ENCODE data around the gene AQP3. TPM values are rescaled to one million over a fixed set of nuclear protein-coding genes. Genes with fewer than 3 reads are reported as not detected.

AQP3 gene
- total and polyA plus RNA-seq, 2 of the 13 experiments (the other 11 are each of a cell fraction or from before 2014, with no cell fraction given), result 1.4 to 5.5 TPM

GRCh38 chr9:33431420-33431819, 16.0 kb downstream of the AQP3 start:
- POLR2A ChIA-PET, result no interaction called here
- no peak for FAIRE-seq

GRCh38 chr9:33430942-33431341, 16.5 kb downstream of the AQP3 start:
- Histone ChIP-seq H2AFZ (ENCODE audit: low read length) (no peak overlapping the region), H3K27me3 (ENCODE audit: control insufficient read depth in 1 of 2, insufficient read depth in 2 of 2, low read length in 2 of 2) (peaks cover 5 to 36% of the 10 kb centered on the region in 2 experiments; a peak in 4 of 5 replicates), H3K9ac (ENCODE audit: insufficient read depth, low read depth, low read length) (no peak overlapping the region), H3K9me3 (ENCODE audit: low read length) (no peaks in the 10 kb centered on the region), H3K27ac (ENCODE audit: extremely low read length, insufficient read depth, low read length) (no peak overlapping the region), H3K36me3 (replicated peaks in 1 of 2; ENCODE audit: control insufficient read depth in 1 of 2, insufficient read depth in 2 of 2, low read length in 2 of 2) (no peaks in the 10 kb centered on the region), H3K4me2 (ENCODE audit: low read depth, low read length) (no peak overlapping the region), H3K79me2 (ENCODE audit: insufficient read depth, low read length) (no peaks in the 10 kb centered on the region), H3K4me3 (replicated peaks in 1 of 3; ENCODE audit: insufficient read depth in 1 of 3, low read depth in 2 of 3, low read length in 3 of 3) (no peak overlapping the region), H3K4me1 (ENCODE audit: insufficient read depth, low read length) (peaks cover 38% of the 10 kb centered on the region), H4K20me1 (ENCODE audit: insufficient read depth, low read length) (no peaks in the 10 kb centered on the region)
- 0 out of 3 replicates have a peak, but pooled peaks have one; percentile 11 for ATAC-seq
- 0 out of 2 replicates have a peak, but pooled peaks have one; percentile 25 for TF ChIP-seq NFE2 (CRISPR knock-in tag; IDR thresholded peaks at IDR 0.05)
- TF ChIP-seq GTF2F1 (IDR thresholded peaks at IDR 0.05; ENCODE audit: low read length), result no peak
- TF ChIP-seq NFATC3 (CRISPR knock-in tag; IDR thresholded peaks at IDR 0.05), result no peak
- peak; percentile 41; the same call in 1 of the 2 replicates for TF ChIP-seq NFE2L2 (IDR thresholded peaks at IDR 0.05; ENCODE audit: low read length)
- BruUV-seq (replicated peaks), result no TSS peak
- in situ Hi-C loops (cut with HindIII; ENCODE audit: extremely low pct_ligation_motif_present, low pct_unique_long_range_greater_than_20kb), result no loop called here
- POLR2A ChIA-PET, result interaction anchor here (1.3 kb wide), 1 partner anchor 17 kb away, joined by 3 read pairs; no protein-coding TSS in a partner anchor
- DNase-seq (ENCODE audit: low spot score), result no peak
- CTCF ChIA-PET (ENCODE audit: low intra/inter-chr PET ratio, low total read pairs), result no interaction called here
- WGBS (ENCODE audit: low lambda C conversion rate), result 14% methylated on average over 1 of the region's 1 CpG
- FAIRE-seq, result no peak
- intact Hi-C loops (cut with micrococcal nuclease; ENCODE audit: unreplicated experiment), result no loop called here

More at GRCh38 chr9:33431420-33431819, 16.0 kb downstream of the AQP3 start:
- CTCF ChIA-PET (ENCODE audit: low intra/inter-chr PET ratio, low total read pairs), result no interaction called here
- Histone ChIP-seq H3K4me2 (ENCODE audit: low read depth, low read length) (no peak overlapping the region), H2AFZ (ENCODE audit: low read length) (no peak overlapping the region), H3K79me2 (ENCODE audit: insufficient read depth, low read length) (no peaks in the 10 kb centered on the region), H3K9ac (ENCODE audit: insufficient read depth, low read depth, low read length) (no peak overlapping the region), H4K20me1 (ENCODE audit: insufficient read depth, low read length) (no peaks in the 10 kb centered on the region), H3K36me3 (replicated peaks in 1 of 2; ENCODE audit: control insufficient read depth in 1 of 2, insufficient read depth in 2 of 2, low read length in 2 of 2) (no peaks in the 10 kb centered on the region), H3K27me3 (ENCODE audit: control insufficient read depth in 1 of 2, insufficient read depth in 2 of 2, low read length in 2 of 2) (peaks cover 5 to 38% of the 10 kb centered on the region in 2 experiments; a peak in 4 of 5 replicates), H3K27ac (ENCODE audit: extremely low read length, insufficient read depth, low read length) (no peak overlapping the region), H3K9me3 (ENCODE audit: low read length) (no peaks in the 10 kb centered on the region), H3K4me3 (replicated peaks in 1 of 3; ENCODE audit: insufficient read depth in 1 of 3, low read depth in 2 of 3, low read length in 3 of 3) (no peak overlapping the region), H3K4me1 (ENCODE audit: insufficient read depth, low read length) (peaks cover 38% of the 10 kb centered on the region)
- intact Hi-C loops (cut with micrococcal nuclease; ENCODE audit: unreplicated experiment), result no loop called here
- TF ChIP-seq ZBTB44 (CRISPR knock-in tag; IDR thresholded peaks at IDR 0.05), result no peak
- TF ChIP-seq ZNF878 (CRISPR knock-in tag; IDR thresholded peaks at IDR 0.05), result no peak
- no peak for TF ChIP-seq PHF20 (CRISPR knock-in tag; IDR thresholded peaks at IDR 0.05)
- TF ChIP-seq ZFY (CRISPR knock-in tag; IDR thresholded peaks at IDR 0.05), result no peak
- TF ChIP-seq CBX5 (CRISPR knock-in tag; IDR thresholded peaks at IDR 0.05; ENCODE audit: borderline replicate concordance), result no peak
- no peak for TF ChIP-seq SMYD3 (CRISPR knock-in tag; IDR thresholded peaks at IDR 0.05)
- 17% methylated on average over 2 of the region's 2 CpGs for WGBS (ENCODE audit: low lambda C conversion rate)
- no TSS peak for BruUV-seq (replicated peaks)
- ATAC-seq (no peak), DNase-seq (ENCODE audit: low spot score) (no peak)
- in situ Hi-C loops (cut with HindIII; ENCODE audit: extremely low pct_ligation_motif_present, low pct_unique_long_range_greater_than_20kb), result no loop called here

All from HepG2 (cell line).